ENCODE data around the gene DNAJC5.
"Not testable (repeated sequence)": the region's sequence is repeated elsewhere in the genome, so short reads cannot be mapped to it uniquely, and the experiment has no call there.

Gene DNAJC5

GRCh38 chr20:63970714-63971431 lies 75.9 kb downstream of the DNAJC5 start:
- no peak for DNase-seq

DNA sequence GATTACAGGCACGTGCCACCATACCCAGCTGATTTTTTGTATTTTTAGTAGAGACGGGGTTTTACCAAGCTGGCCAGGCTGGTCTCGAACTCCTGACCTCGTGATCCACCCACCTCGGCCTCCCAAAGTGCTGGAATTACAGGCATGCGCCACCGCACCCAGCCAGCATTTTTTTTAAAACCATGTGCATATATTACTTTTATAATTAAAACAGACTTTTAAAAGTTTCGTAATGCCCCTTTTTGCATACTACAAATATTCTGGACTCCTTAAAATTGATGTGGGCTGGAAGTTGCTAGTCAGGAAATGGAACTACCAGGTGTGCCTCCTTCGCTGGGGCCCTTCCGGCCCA lies 77.0 kb downstream of the DNAJC5 start:
- DNase-seq, result not testable (repeated sequence)

DNA sequence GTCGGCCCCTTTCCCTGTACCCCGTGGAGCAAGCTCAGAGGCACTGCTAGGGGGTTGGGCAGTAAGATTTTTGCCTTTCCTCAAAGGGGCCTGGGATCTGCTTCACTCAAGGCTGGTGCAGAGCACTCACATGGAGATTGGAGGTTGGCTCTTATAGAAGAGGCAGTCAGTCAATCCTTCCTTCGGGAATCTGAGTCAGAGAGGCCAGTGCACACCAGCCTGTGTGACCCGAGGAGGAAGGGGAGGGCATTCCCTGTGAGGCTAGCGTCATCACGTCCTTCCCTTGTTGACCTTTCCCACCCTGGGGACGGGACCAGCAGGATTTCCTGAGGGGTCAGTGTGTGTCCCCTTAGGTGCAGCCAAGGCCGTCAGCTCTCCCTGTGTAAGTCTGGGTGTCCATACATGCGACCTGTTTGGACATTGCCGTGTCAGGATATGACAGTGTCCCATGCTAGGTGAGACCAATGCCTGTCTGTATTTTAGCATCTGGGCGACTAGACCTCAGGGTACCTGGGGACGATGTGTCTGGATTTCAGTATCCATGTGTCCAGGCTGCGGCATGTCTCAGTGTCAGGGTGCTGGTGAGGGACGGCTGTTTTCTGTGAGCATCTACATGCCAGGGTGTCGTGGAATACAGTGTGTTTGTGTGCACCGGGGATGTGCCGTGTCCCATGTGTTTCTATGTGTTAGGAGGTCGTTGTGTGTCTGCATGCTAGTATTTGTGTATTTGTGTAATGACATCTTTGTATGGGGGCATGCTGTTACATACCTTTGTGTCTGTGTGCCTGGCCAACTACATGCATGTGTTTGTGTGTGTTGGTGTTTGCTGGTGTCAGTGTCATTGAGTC lies 77.6 kb downstream of the DNAJC5 start:
- DNase-seq, result no peak

GRCh38 chr20:63973160-63973479 lies 78.2 kb downstream of the DNAJC5 start:
- DNase-seq, result no peak

GRCh38 chr20:63973636-63974401 lies 78.9 kb downstream of the DNAJC5 start:
- no peak for DNase-seq

DNA sequence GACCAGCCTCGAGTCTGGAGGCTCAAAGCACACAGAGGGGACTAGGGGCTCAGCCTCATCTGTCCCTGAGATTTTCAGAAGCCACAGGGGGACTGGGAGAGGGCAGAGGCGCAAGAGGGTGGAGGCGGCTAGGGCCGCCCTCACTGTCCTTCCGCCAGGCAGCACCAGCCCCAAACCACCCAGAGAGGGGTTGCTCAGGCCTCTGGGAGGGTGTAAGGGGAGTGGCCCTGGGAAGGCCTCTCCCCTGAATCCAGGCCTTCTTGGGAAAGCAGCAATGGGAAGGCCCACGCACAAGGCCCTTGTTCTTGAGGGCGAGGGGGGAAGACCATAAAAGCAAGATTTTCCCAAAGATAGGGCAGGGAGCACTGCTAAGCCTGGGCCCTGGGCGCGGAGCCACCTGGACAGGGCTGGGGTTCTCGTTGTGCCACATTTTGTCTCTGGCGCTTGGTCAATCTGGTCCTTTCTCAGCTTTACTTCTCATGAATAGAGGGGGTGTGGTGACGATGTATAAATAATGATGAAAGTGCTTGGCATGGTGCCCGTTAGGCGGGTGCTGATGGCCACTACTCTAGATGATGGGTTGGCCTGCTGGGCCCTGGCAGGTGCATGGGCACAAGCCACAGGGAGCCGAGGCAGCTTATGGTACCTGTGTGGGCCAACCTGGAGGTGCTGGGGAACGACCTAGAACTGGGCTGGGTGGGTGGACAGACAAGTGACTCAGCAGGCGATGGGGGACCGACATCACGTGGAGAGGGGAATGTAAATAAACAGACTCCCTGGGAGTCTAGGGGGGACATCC lies 79.7 kb downstream of the DNAJC5 start:
- DNase-seq, result no peak

GRCh38 chr20:63976511-63976910 lies 81.6 kb downstream of the DNAJC5 start:
- not testable (repeated sequence) for DNase-seq

- DNase-seq, result no peak
Measured at GRCh38 chr20:63976980-63977738, 82.2 kb downstream of the DNAJC5 start.

DNA sequence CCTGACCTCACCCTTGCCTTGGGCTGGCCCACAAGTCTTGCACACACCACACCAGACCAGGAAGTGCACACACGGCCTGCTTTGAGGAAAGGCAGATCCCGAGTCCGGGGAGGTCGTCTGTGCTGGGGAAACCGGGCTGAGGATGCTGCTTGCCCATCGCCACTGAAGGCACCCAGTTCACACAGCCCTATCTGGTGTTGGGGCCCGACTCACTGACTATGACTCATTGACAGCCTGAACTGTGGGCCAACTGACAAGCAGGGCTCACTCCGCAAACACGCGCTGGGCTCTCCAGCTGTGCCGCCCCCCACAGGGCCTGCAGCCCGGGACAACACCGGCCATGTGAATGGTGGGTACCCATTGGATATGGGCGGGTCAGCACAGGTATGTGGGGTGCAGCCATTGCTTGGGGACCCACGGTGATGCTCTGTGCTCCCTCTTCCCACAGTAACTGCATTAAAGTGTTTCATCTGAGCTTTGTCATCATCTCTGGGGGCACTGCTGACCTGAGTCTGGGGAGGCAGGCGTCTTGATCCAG lies 82.9 kb downstream of the DNAJC5 start:
- no peak for DNase-seq

DNA sequence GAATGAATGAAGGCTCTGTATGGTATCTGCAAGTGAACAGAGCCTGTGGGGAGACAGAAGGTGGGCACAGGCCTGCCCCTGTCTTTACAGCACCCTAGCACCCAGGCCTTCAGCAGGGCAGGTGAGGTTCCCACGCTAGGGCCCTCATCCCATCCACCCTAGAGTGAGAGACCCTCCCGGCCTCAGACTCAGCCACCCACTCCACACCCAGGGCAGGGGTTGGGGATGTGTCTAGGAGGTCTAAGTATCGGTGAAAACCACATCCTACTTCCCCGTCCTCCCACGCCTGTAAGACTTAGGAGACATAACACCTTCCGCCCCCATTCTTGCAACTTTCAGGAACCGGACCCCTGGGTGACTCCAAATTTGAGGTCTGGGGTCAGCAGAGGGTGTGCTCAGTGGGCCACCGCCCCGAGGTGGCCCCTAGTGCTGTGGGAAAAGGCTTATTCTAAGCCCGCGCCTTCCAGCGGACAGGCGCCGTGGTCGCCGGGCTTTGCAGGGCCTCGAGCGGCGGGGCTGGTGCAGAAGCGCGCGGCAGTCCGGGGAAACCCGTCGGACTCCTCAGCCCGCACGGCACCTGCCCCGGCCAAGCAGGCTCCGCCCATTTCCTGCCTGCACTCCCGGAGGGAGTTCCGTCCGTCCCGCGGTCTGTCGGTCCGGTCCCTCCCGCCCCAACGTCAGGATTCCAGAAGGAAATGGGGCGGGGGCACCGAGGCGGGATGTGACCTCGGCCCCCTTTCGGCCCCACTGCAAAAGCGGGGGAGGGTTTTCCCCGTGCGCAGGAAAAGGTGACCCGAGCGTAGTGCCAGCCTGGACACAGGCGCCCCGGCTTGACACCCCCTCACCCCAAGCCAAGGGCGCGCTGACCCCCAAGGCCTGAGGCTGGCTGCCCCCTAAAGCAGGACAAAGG lies 83.6 kb downstream of the DNAJC5 start:
- DNase-seq, result no peak

GRCh38 chr20:63979229-63979556 lies 84.3 kb downstream of the DNAJC5 start:
- no peak for DNase-seq

DNA sequence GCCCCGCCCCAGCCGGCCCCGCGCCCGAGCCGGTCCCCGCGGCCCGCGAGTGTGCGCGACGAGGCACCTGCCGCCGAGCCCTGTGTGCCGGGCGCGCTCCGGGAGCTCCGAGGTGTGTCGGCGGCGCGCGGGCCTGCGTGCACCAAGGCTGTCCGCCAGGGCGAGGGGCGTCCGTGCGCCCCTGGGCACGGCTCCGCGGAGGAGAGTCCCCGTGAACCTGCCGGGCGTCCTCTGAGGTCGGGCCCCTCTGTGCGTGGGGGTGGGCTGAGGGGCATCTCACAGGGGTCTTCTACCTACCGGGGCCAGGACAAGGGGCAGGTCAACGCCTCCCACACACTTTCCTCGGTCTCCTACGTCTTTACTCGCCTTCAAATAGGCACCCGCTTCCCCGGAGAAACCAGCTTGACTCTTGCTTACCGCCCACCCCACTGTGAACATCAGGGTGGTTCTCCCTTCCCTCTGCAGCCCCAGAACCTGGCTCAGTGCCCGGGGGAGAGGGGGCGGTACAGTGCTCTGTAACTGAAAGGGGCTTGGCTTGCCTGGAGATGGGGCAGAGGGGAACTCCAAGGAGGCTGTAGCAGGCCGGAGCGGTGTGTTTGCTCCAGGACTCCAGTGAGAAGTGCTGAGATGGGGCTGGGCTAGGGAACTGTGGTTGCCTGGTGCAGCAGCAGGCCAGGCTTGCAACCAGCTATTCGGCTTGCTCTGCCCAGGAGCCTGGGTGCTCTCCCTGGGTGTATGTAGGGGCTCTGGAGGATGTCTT lies 84.8 kb downstream of the DNAJC5 start, which contains the start of gene SAMD10:
Gene SAMD10, minus strand, starts transcription at position 86 of the 760 bp plus-strand sequence. CDS start 175 bp downstream, outside the sequence.
- no peak for DNase-seq

DNA sequence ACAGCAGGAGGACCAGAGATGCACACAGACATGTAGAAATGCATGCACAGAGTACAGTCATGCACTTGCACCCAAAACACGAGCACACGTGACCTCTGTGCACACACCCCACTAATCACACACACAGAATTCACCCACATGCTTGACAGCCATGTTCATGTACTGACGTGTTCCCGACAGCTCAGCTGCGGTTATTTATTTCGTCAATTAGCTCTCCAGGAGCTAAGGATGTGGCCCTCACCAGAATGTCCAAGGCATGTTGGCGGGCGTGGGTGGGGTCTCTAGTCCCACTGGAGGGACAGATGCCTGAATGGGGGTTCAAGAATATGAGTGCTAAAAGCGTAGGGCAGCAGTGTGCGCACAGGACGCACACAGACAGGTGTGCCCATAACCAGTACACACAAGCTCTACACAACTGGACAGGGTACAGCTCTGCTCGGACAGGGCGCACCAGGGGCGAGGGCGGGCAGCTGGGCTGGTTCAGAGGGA lies 85.4 kb downstream of the DNAJC5 start:
- DNase-seq, result no peak

- DNase-seq, result peak; percentile 92
Measured at GRCh38 chr20:63980806-63981728, 86.1 kb downstream of the DNAJC5 start, which contains the start of gene PRPF6. Gene PRPF6, plus strand, starts transcription at chr20:63981132. Its CDS starts 114 bp downstream, at chr20:63981246.

DNA sequence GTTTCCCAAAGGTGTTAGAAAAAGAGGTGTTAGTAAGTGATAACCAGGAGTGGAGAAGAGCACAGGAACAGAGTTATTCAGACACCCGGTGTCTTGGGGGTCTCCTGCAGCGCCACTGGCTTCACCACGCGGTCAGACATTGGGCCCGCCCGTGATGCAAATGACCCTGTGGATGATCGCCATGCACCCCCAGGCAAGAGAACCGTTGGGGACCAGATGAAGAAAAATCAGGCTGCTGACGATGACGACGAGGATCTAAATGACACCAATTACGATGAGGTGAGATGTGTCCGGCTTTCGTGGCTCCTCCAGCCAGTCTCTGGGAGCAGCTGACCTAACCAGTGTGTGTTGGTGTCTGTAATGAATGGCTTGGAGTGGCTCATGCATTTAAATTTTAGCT lies 88.0 kb downstream of the DNAJC5 start:
- no peak for DNase-seq

All from NCI-H187 treated with DMSO at 0.1 percent for 48 hours (cell line).